GM21360 (cell line): ENCODE measurements around the gene SGSH.

Experiments
- ATAC-seq: cut with Tn5 transposase; IDR thresholded peaks from one replicate; pipeline ENCODE4 v1.9.1; 2021; ENCODE audit warnings: mild to moderate bottlenecking, moderate library complexity; ENCODE audit not compliant: unreplicated experiment

The SGSH gene

DNA sequence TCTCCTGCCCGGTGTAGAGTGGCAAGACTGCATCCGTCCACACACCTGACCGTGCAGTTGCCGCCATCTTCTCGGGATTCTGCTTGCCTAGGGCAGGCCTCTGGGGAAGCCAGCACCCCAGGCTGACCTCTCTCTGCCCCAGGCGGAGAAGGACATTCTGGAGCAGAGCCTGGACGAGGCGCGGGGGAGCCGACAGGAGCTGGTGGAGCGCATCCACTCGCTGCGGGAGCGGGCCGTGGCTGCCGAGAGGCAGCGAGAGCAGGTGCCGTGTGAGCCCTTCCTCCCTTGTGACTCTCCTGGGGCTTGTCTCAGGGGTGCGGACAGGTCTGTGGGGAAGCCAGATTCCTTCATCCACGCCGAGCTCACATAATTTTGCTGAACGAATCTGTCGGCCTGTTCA is 30.5 kb downstream of the SGSH start:
- ATAC-seq: no peak

DNA sequence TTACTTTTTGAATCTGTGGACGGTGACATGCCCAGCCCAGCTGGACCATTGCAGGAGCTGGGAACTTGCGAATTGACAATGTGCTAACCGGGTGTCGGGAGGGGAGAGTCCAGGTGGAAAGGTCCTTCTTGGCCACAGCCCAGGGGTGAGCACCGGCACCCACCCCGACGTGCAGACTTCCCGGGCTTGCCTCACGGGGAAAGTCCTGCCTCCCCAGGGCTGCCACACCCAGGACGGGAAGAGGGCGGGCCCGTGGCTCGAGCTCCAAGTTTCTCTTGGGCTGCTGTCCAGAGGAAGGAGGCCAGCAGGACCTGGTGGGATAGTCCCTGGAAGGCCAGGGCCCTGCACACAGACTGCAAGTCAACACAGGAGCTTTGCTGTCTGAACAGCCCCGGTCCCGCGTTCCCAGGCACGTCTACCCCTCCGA is 32.6 kb downstream of the SGSH start:
- no peak for ATAC-seq

DNA sequence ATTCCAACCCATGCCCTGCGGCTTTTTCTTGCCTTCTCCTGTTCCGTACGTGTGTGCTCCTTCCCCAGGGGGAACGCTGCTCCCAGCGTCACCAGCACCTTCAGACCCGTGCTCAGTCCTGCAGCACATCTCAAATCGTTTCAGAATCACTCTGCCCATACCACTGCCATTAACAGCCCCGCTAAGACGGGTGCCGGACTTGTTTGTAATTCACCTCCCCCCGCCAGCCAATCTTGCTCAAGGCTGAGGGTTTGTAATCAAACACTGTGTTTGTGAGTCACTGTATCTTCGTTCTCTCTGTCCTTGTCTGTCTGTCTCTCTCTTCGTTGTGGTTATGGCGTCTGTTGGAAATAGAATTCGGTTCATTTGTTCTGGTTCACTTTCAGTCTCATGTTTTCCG is 33.0 kb downstream of the SGSH start:
- no peak for ATAC-seq

DNA sequence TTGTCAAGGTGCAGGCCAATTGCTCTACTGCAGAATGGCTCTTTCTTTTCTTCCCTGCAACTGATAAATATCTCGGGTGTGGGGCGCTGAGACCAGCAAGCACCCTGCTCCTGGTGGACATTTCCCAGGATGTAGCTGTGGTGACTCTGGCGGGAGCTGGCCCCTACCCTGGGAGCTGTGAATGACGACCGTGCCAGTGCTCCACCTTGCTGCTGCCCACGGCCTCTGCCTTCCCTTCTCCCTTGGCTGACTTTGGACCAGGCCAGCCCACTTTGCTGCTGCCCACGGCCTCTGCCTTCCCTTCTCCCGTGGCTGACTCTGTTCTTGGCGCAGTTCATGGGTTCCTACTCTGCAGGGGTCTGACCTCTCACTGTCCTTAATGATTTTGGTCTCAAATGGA is 34.2 kb downstream of the SGSH start:
- no peak for ATAC-seq

DNA sequence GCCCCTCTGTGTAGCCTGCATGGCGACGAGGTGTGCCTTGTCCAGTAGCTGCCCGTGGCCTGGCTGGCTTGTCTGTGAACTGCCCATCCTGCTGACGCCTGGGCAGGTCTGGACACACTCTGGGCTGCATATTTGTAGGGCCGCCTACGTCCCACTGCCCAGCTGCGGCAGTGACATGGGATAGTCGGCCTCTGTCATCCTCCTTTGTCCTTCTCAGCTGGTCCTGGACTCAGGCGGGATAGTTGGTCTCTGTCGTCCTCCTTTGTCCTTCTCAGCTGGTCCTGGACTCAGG is 35.8 kb downstream of the SGSH start:
- no peak for ATAC-seq

DNA sequence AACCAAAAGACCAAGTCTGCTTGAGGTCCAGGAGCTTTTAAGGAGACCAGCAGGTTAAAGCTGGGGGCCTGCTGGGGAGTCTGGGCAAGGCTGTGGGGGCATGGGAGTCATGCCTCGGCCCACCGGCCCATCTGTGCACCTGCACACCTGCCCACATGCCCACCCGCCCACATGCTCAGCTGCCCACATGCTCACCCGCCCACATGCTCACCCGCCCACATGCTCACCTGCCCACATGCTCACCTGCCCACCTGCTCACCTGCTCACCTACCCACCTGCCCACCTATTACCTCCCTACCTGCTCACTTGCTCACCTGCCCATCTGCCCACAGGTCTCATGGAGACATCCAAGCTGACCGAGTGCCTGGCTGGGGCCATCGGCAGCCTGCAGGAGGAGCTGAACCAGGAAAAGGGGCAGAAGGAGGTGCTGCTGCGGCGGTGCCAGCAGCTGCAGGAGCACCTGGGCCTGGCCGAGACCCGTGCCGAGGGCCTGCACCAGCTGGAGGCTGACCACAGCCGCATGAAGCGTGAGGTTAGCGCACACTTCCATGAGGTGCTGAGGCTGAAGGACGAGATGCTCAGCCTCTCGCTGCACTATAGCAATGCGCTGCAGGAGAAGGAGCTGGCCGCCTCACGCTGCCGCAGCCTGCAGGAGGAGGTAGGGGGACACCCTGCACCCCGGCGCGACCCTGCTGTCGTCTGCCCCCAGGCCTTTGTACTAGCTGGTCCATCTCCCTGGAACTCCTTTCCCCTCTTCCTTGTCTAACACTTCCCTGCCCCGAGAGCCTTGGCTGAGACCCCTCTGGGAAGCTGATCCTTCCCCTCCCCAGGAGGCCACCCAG is 36.3 kb downstream of the SGSH start:
- ATAC-seq: no peak

DNA sequence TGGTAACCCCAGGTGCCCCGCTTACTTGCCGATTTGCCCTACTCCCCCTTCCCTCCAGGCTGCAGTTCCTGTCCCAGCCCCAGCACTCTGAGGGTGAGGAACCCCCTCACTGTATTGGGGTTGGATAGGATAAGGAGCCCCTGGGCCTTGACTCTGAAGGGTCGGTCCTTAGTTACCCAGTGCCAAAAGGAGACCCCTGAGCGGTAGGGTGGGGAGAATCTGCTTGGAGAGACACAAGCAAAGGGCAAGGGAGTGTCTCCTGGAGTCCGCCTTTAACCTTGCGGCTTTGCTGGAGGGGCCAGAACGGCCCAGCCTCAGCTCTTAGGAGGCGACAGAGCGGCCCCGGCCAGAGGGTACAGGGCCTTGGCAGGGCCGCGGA is 37.3 kb downstream of the SGSH start:
- no peak for ATAC-seq

DNA sequence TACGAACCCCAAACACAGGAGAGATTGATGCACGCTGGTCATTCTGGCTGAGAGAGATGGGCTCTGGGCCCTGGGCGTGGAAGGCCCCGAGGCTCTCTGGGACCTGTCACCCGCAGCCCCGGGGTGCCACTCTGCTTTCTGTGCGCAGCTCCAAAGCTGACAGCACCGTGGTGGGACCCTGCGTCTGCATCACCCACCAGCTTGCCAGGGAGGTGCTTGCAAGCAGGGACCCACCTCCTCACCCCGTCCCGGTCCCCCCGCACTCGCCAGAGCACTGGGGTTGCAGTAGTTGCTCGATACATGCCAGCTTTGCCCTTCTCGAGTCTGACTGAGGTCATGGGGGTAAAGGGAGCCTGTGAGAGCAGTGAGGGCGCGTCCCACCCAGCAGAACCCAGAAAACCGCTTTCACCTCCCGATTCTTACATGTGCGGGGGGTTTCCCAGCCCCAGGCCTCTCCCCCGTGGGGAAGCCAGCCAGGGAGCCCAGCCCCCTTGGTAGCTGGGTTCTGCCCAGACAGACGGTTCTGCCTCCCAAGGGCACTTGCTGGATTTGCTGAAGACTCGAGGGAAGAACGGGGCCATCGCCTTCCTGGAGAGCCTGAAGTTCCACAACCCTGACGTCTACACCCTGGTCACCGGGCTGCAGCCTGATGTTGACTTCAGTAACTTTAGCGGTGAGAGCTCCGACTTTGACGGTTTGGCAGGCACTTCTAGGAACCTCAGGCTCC is 37.9 kb downstream of the SGSH start:
- no peak for ATAC-seq

DNA sequence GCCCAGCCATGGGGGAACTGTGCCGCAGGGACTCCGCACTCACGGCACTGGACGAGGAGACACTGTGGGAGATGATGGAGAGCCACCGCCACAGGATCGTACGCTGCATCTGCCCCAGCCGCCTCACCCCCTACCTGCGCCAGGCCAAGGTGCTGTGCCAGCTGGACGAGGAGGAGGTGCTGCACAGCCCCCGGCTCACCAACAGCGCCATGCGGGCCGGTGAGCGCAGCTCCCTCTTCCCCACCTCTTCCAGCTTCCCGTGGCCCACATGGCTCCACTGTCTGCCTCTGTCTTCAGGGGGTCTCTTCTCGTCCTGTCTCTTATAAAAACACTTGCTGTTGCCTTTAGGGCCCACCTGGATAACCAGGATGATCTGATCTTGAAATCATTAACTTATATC is 38.7 kb downstream of the SGSH start:
- ATAC-seq: no peak

DNA sequence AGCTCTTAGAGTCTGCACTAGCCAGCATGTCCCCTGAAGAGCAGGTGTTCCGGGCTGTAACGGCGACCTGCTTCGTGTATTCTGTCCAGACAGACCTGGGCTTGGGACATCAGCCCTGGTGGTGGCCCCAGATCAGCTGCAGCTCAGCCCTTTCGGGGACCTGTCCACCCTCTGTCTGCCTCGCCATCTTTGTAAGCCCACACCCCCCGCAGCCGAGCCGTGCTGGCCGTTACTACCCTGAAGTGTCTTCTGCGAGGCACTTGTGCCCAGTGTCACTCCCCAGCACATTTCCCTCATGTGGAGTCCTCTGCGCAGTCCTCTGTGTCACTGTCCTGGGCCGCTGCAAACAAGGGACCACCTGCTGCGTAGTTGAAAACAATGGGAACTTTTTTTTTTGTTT is 39.9 kb downstream of the SGSH start:
- no peak for ATAC-seq

DNA sequence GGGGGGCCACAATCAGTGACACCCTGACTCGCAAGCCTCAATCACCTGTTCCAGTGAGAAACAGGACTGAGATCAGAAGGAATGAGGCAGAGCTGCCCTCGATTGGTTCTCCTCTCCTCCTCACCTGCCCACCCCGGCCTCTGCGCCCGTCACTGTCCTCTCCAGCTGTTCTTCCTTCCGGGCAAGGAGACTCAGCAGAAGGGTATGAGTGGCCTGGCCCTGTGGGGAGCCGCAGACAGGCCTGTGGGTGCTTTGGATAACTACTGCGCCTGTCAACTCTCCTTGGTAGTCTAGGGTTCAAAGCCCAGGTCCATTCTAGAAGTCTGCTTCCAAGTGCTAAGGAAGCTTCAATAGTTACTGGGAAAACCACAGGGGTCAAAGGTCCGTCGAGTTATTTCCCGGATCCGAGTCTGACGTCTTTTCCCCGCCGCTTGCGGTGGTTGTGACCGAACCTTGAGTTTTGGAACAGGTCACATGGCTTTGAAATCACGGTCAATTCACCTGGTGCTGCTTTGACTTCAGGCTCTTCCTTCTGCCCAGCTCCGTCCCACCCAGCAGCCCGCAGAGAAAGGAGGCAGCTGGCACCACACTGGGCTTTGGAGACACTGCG is 42.0 kb downstream of the SGSH start:
- no peak for ATAC-seq

DNA sequence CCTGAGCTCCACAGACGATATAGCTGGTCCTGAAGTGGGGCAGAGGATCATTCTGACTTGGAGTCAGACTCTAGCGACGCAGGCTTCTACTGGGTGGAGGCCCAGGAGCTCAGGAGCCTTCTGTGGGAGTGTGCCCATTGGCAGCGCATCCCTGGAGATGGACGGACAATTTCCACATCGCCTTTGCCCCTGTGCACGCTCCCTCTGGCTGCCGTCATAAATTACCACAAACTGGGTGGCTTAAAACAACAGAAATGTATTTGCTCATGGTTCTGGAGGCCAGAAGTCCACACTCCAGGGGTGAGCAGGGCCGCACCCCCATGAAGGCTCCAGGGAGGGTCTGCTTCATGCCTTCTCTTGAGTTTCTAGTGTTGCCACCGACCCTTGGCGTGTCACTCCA is 43.4 kb downstream of the SGSH start:
- ATAC-seq: no peak

DNA sequence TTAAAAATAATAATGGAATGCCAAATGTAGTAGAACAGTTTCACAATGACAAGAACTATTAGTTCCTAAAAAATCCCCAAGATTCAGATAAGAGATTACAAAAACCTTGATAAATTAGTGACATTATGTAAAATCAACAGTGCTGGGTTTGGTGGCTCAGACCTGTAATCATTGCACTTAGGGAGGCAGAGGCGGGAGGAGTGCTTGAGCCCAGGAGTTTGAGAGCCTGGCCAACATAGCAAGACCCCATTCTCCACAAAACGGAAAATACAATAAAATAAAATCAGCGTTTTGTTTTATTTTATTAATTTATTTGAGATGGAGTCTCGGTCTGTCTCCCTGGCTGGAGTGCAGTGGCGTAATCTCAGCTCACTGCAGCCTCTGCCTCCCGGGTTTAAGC is 46.2 kb downstream of the SGSH start:
- no peak for ATAC-seq

DNA sequence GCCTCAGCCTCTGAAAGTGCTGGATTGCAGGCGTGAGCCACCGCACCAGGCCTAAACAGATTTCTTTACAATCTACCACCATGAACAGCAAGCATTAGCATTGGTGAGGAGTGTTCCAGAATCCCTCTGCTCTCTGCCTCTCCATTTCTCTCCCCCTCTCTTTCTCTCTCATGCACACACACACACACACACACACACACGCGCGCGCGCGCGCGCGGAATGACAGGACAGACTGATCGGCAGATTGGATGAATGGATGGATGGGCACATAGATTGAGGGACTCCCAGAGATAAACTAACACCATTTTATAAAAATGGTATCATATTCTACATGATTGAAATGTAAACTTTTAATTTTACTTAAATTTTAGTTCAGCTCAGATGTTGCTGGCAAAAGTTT is 47.0 kb downstream of the SGSH start:
- no peak for ATAC-seq

DNA sequence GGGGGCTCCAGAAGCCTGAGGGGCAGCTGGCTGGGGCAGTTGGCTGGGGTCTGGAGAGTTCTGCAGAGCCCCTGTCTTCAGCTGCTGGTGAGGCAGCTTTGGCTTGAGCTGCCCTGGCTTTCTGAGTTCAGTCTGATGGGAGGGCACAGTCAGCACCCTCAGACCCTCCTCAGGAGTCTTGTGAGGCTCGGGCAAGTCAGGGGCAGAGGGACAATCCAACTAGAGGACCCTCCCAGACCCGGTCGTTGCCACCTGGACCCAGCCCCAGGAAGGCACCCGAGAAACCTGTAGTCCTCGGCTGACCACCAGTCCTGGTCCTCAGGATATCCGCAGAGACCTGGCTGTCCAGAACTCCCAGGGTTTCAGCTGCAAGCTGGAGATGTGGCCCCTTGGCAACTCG is 48.5 kb downstream of the SGSH start:
- ATAC-seq: no peak

DNA sequence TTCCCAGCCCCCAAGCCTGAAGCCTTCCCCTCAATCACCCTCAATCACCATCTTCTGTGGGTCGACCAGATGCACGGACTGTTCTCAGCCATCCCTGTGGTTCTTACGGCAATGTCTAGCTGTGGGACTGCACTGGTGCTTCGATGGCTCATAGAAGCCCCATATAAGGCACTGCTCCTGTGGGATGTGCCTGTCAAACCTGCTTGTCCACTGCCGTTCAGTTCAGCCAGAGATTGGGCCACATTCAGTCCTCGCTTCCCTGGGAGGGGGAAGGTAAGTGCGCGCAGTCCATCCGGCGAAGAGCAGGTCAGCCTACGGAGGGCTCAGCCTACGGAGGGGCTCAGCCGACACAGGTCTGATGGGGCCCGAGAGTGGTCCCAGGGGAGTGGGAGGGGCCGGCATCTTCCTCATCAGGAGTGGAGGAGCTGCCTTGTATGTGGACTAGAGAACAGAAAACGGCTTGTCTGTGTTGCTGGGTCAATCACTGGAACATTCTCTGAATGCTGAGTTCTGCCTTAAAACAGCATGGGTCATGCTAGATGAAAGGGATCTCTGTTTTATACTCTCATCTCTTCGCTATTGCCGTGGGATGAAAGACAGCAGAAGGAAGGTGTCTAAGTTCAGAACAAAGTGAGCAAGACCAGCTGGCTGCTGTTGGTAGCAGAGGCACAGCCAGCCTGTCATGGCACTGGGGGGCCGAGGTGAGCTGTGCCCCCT is 50.2 kb downstream of the SGSH start, which contains the start of gene CARD14:
Gene CARD14, plus strand, starts transcription at position 247 of the 717 bp plus-strand sequence. CDS start 11,409 bp downstream, outside the sequence.
- ATAC-seq: no peak

DNA sequence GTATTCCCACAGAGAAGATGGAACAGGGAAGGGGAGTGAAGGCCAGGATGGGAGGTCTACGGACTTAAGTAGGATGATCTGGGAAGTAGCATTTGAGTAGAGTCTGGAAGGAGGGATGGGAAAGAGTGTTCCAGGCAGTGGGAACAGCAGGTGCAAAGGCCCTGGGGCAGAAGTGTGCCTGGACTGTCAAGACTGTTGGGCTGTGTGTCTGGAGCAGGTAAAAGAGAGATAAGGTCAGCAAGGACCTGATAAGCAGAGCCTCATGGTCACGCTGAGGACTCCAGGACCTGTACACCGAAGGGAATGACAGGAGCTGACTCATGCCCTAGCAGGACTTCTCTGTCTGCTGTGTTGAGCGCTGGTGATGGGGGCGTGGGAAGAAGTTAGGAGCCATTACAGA is 51.0 kb downstream of the SGSH start:
- ATAC-seq: no peak

DNA sequence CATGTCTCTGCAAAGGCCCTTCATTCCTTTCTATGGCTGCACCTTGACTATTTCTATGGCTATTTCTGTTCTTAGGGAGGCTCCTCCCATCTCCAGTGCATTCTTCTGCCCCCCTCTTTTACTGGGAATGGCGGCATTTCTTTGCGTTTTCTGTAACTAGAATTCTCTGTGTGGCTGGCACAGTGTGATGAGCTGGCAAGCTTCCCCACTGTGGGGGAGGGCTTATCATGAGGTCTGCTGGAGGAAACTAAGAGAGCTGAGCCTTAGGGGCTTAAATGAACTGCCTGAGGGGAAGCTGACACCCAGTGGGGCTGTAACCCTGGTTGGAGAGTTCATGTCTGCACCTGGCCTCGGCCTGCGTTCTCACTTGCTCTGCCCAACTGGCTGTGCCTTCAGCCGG is 51.8 kb downstream of the SGSH start:
- ATAC-seq: no peak

DNA sequence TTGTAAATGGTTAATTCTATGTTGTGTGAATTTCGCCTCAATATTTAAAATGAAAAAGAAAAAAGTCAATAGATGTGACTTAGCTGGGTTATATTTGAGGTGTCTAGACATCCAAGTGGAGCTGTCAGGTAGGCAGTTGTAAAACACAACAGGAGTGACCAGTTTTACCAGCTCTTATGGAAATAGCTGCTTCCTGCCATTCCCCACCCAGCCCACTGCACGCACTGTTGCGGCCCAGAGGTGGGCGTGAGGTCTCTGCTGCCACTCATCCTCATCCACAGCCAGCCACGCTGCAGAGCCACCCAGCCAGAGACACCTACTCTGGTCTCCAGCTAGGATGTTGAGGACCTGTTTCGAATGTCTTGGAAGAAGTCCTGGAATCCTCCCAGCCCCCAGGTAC is 53.7 kb downstream of the SGSH start:
- no peak for ATAC-seq

DNA sequence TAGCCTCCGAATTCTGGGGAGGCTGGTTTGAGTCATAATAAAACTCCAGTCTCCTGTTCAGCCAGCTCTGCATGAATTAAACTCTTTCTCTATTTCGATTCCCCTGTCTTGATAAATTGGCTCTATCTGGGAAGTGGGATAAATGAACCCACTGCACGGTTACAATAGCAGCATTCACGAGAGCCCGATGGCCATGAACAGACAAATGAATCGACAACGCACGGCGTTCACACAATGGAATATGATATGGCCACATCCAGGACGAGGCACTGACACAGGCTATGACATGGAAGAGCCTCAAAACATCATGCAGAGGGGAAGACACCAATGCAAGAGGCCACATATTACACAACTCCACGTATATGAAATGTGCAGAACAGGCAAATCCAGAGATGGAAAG is 55.9 kb downstream of the SGSH start:
- no peak for ATAC-seq

DNA sequence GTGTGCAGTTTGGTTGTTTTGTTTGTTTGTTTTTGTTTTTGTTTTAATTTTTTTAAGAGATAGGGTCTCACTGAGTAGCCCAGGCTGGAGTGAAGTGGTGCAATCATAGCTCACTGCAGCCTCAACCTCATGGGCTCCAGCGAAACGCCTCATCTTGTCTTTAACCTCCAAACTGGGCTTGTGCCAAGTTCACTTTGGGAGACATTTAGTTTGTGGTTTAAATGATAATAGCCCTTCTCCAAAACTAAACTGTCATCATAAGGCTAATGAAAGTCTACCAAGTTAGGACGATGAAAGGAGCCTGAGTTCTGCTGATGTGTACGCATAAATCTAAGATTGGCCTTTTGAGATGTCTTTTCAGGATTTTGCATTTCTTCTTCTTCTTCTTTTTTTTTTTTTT is 56.8 kb downstream of the SGSH start:
- no peak for ATAC-seq

DNA sequence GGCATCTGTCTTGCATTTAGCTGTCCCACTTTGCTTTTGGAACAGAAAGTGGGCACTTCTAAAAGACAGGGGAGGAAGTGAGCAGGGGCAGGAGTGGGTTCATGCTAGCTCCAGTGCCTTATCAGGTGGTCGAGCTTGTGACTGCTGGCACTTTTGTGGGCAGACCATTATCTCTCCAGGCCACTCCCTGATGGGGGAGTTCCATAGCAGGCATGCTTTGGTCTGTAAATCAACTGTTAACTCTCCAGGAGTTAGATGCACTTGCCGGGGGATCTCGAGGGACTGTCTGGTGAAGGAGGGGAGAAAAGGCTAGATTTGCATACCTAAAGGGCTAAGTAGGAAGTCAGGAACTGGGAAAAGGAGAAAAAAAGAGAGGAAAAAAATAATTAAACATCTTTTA is 59.6 kb downstream of the SGSH start:
- ATAC-seq: no peak
